Activated CD8-positive, alpha-beta T cell treated with anti-CD3 and anti-CD28 coated beads for 36 hours (primary cell): ENCODE results near the gene KIRREL1. TPM values are rescaled to one million over a fixed set of nuclear protein-coding genes. Genes with fewer than 3 reads are reported as not detected.

Source experiments
- ATAC-seq: fragments of 200-7000 bp; cut with Tn5 transposase; one replicate; pipeline ENCODE4 v1.10.0; 2021; ENCODE audit warnings: mild to moderate bottlenecking, moderate library complexity
- CTCF ChIA-PET: fragments of 350-600 bp; sonication (Branson Sonifier 250); formaldehyde crosslinking; loops from one replicate; lab custom pipeline; 2021; ENCODE audit warnings: antibody characterized with exemption; lab: Charles Lee
- POLR2A ChIA-PET: fragments of 350-600 bp; sonication (Branson Sonifier 250); formaldehyde crosslinking; loops from one replicate; lab custom pipeline; 2021; ENCODE audit warnings: antibody characterized with exemption; lab: Charles Lee
- DNase-seq: peaks from one replicate; pipeline ENCODE4 v3.0.0-alpha.2; 2020
- H3K27ac Mint-ChIP-seq: one replicate; pipeline ENCODE4 v1.8.0; 2021; ENCODE audit warnings: mild to moderate bottlenecking, mixed read lengths
- H3K27me3 Mint-ChIP-seq: one replicate; pipeline ENCODE4 v1.8.0; 2021; ENCODE audit warnings: mixed read lengths
- H3K36me3 Mint-ChIP-seq: one replicate; pipeline ENCODE4 v1.8.0; 2021; ENCODE audit warnings: low read depth, mixed read lengths
- H3K4me1 Mint-ChIP-seq: one replicate; pipeline ENCODE4 v1.8.0; 2021; ENCODE audit warnings: low read depth, mixed read lengths
- H3K4me3 Mint-ChIP-seq: one replicate; pipeline ENCODE4 v1.8.0; 2021; ENCODE audit warnings: mild to moderate bottlenecking, moderate library complexity, mixed read lengths
- H3K9me3 Mint-ChIP-seq: one replicate; pipeline ENCODE4 v1.8.0; 2021; ENCODE audit warnings: mixed read lengths
- intact Hi-C: fragments of 100-400 bp; cut with micrococcal nuclease; formaldehyde crosslinking; loops from one replicate; pipeline ENCODE4 v1.10.0; 2022
- total RNA-seq, 2 experiments: library from RNA; stranded (reverse); gene quantifications; one replicate each; pipeline ENCODE4 v1.2.3, GENCODE V29; 2021
- TF ChIP-seq, protein P1 (sequence below): fragments of 200-600 bp; IDR thresholded peaks from one replicate; pipeline ENCODE4 v1.8.0; 2022; ENCODE audit warnings: antibody characterized with exemption, mild to moderate bottlenecking

Gene KIRREL1
- total RNA-seq, 2 experiments from 2014 or later, result 0.11 to 0.16 TPM

DNA sequence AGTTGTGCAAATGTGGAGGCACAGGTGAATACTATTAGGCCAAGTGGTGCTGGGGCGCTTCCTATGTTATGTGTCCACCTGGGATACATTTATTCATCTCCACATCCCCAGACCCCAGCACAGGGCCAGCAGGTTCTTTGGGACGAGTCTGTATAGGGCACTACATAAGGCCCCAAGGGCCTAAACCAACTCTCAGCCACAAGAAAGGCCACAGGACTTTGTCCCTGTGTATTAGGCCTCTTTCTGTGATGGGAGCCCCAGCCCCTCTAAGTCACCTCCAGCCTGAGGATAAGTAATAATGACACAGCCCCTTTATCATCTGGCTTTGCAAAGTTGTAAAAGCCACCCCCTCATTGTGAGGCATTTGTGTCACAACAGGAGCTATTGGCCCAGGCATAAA is 108.0 kb downstream of the KIRREL1 start:
- Mint-ChIP-seq H3K27ac (no peak overlapping the region), H3K4me1 (peaks cover 8% of the 10 kb centered on the region), H3K27me3 (peaks cover 4% of the 10 kb centered on the region), H3K36me3 (no peaks in the 10 kb centered on the region), H3K4me3 (no peak overlapping the region), H3K9me3 (no peaks in the 10 kb centered on the region)
- intact Hi-C loops, result no loop called here
- CTCF ChIA-PET, result interaction anchor here (0.6 to 1.8 kb wide), 3 partner anchors 14 to 23 kb away, joined by 3 to 6 read pairs (median 4); no protein-coding TSS in a partner anchor
- DNase-seq, result no peak
- TF ChIP-seq, protein P1, sequence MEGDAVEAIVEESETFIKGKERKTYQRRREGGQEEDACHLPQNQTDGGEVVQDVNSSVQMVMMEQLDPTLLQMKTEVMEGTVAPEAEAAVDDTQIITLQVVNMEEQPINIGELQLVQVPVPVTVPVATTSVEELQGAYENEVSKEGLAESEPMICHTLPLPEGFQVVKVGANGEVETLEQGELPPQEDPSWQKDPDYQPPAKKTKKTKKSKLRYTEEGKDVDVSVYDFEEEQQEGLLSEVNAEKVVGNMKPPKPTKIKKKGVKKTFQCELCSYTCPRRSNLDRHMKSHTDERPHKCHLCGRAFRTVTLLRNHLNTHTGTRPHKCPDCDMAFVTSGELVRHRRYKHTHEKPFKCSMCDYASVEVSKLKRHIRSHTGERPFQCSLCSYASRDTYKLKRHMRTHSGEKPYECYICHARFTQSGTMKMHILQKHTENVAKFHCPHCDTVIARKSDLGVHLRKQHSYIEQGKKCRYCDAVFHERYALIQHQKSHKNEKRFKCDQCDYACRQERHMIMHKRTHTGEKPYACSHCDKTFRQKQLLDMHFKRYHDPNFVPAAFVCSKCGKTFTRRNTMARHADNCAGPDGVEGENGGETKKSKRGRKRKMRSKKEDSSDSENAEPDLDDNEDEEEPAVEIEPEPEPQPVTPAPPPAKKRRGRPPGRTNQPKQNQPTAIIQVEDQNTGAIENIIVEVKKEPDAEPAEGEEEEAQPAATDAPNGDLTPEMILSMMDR, result no peak
- ATAC-seq, result no peak
- POLR2A ChIA-PET, result no interaction called here

DNA sequence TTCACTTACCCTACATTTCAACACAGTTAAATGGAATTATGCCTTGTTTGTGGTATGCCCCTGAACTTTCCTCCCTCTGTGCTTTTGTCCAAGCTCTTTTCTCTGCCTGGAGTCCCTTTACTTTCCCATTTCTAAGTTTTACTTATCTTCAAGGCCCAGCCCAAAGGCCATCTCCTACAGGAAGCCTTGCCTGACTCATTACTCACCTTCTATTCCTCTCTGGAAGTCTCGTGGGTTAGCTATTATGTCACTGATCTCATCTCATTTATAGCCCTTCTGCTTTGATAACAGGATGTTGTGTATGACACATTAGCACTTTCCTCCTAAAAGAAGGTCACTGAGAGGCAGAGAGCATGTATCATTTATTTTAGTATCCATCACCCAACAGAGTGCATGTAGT is 108.5 kb downstream of the KIRREL1 start:
- intact Hi-C loops, result no loop called here
- Mint-ChIP-seq H3K36me3 (no peaks in the 10 kb centered on the region), H3K27me3 (peaks cover 4% of the 10 kb centered on the region), H3K4me3 (no peak overlapping the region), H3K4me1 (peaks cover 8% of the 10 kb centered on the region), H3K27ac (no peak overlapping the region), H3K9me3 (no peaks in the 10 kb centered on the region)
- TF ChIP-seq, protein P1, result no peak
- DNase-seq (no peak), ATAC-seq (peak; percentile 69)
- POLR2A ChIA-PET, result no interaction called here
- CTCF ChIA-PET, result interaction anchor here (0.6 to 1.8 kb wide), 3 partner anchors 15 to 23 kb away, joined by 3 to 6 read pairs (median 4); no protein-coding TSS in a partner anchor

DNA sequence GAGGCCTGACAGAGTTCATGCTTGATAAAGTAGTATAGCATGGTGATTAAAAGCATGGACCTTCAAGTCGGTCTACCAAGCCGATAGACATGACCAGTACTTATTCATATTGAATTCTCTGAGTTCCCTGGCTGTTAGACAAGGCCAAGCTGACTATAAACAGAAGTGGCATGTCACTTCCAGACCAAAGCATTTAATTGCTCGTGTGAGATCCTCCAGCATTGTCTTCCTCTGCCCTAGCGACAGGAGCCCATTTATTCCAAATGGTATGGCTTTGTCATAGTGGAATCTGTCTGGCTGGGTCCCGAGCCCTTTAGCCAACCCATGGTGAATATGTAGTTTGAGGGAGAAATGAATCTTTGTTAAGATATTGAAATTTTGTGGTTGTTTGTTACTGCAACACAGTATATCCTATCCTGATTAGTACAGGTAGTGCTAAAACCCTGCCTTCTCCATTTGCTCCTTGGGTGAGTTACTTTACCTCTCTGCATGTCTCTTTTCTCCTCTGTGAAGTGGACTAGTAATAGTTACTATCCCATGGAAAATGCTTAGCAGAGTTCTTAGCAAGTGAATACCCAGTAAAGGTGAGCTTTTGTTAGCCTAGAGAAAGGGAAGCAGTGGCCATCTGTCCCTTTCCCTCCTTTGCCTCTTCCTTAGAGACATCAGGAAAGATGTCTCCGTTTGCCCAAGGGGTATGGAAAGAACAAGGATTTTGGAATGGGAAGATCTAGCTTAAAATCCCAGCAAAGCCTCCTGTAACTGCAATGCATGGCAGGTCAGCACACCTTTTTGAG is 109.6 kb downstream of the KIRREL1 start:
- Mint-ChIP-seq H3K4me1 (peaks cover 8% of the 10 kb centered on the region), H3K27me3 (peaks cover 4% of the 10 kb centered on the region), H3K36me3 (no peaks in the 10 kb centered on the region), H3K9me3 (no peaks in the 10 kb centered on the region), H3K4me3 (no peak overlapping the region), H3K27ac (no peak overlapping the region)
- POLR2A ChIA-PET, result no interaction called here
- CTCF ChIA-PET, result interaction anchor here (0.8 to 2.5 kb wide), 3 partner anchors 7 to 139 kb away, joined by 4 to 9 read pairs (median 6); no protein-coding TSS in a partner anchor
- intact Hi-C loops, result no loop called here
- TF ChIP-seq, protein P1, result no peak
- ATAC-seq, result no peak
- no peak for DNase-seq

DNA sequence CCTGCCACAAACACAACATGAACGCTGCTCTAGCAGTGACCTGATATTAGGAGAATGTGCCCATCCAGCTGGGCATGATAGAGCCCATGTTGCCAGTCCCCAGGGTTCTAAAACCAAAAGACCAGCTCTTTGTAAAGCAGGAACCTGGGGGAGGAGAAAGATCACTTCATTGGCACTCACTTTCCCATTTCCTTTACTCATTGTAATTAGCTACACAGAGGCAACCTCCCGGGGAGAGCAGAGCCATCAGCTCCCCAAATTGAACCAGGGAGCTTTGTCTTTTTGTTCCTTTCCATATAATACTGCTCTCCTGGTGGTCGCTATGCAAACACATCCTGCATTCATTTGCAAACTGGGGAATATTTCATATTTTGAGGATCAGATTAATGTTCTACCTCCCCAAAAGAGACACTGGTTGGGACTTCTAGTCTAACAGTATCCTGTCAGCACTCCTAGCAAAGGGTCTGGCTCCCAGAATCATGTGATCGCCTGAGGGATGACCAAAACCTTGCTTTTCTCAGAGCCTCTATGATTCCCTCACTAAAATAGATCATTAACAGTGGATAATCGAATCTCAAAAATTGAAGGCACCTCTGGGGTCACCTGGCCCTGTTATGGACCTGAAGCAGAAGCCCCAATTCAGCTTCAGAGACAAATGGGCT is 110.5 kb downstream of the KIRREL1 start:
- no peak for DNase-seq
- ATAC-seq, result no peak
- Mint-ChIP-seq H3K36me3 (no peaks in the 10 kb centered on the region), H3K9me3 (no peaks in the 10 kb centered on the region), H3K27ac (no peak overlapping the region), H3K4me1 (peaks cover 8% of the 10 kb centered on the region), H3K27me3 (peaks cover 4% of the 10 kb centered on the region), H3K4me3 (no peak overlapping the region)
- intact Hi-C loops, result no loop called here
- CTCF ChIA-PET, result interaction anchor here (0.8 to 2.5 kb wide), 4 partner anchors 8 to 140 kb away, joined by 3 to 9 read pairs (median 5); no protein-coding TSS in a partner anchor
- POLR2A ChIA-PET, result no interaction called here
- TF ChIP-seq, protein P1, result no peak
